Esophagus muscularis mucosa (tissue), 4 donors: Measurements from ENCODE around the gene RPL28.

ENCODE experiments used
- EP300 ChIP-seq: sonication (generic); formaldehyde crosslinking; IDR thresholded peaks from one replicate; pipeline ENCODE4 v1.6.1; 2017; ENCODE audit warnings: antibody characterized with exemption
- POLR2A ChIP-seq: fragments of 450-650 bp; IDR thresholded peaks from one replicate; pipeline ENCODE4 v1.6.1; 2017; ENCODE audit warnings: antibody characterized with exemption, moderate library complexity, mild to moderate bottlenecking, low read depth
- POLR2AphosphoS5 ChIP-seq, 2 donors: sonication (generic); formaldehyde crosslinking; IDR thresholded peaks; one replicate each; pipeline ENCODE4 v1.6.1; 2017; ENCODE audit warnings: antibody characterized with exemption in 2 of 2
- TF ChIP-seq, protein P1 (sequence below), 3 experiments: fragments of 200-600 bp in 2 of 3; fragments of 450-650 bp in 1 of 3; sonication (generic) in 2 of 3; IDR thresholded peaks; one replicate each; pipeline ENCODE4 v1.5.1; 2017 to 2019; ENCODE audit warnings: antibody characterized with exemption in 3 of 3, mild to moderate bottlenecking in 2 of 3, moderate library complexity in 1 of 3

DNA sequence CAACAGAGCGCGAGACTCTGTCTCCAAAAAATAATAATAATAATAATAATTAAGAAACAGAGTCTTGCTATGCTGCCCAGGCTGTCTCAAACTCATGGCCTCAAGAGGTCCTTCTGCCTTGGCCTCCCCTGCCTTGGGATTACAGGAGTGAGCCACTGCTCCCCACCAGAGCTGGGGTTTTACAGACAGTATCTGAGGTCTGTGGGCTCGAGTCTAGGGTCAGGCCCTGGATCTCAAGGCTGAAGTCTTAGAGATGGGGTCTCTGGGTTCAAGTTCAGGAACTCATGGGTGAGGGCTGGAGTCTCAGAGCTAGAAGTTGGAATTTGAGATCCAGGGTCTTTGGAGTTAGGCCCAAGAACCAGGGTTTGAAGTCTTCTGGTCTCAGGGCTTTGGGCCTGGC lies 18.9 kb upstream of the RPL28 start:
- TF ChIP-seq, protein P1, sequence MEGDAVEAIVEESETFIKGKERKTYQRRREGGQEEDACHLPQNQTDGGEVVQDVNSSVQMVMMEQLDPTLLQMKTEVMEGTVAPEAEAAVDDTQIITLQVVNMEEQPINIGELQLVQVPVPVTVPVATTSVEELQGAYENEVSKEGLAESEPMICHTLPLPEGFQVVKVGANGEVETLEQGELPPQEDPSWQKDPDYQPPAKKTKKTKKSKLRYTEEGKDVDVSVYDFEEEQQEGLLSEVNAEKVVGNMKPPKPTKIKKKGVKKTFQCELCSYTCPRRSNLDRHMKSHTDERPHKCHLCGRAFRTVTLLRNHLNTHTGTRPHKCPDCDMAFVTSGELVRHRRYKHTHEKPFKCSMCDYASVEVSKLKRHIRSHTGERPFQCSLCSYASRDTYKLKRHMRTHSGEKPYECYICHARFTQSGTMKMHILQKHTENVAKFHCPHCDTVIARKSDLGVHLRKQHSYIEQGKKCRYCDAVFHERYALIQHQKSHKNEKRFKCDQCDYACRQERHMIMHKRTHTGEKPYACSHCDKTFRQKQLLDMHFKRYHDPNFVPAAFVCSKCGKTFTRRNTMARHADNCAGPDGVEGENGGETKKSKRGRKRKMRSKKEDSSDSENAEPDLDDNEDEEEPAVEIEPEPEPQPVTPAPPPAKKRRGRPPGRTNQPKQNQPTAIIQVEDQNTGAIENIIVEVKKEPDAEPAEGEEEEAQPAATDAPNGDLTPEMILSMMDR (IDR thresholded peaks at IDR 0.05) = no peak
- TF ChIP-seq POLR2A (no peak), POLR2AphosphoS5 (IDR thresholded peaks at IDR 0.05) (no peak), EP300 (no peak)
